Smooth muscle cell (in vitro differentiated cells): ENCODE data around the gene TECPR2. TPM values are rescaled to one million over a fixed set of nuclear protein-coding genes. Genes with fewer than 3 reads are reported as not detected.
"Not testable (repeated sequence)": the region's sequence is repeated elsewhere in the genome, so short reads cannot be mapped to it uniquely, and the experiment has no call there.

Source experiments
- DNase-seq: peaks from one replicate; lab custom pipeline; 2025; ENCODE audit not compliant: unreplicated experiment; lab: John Stamatoyannopoulos, UW
- H2AFZ ChIP-seq: fragments of 200-600 bp; sonication (generic); 2 replicates; pipeline ENCODE4 v1.6.0; 2016; ENCODE audit warnings: antibody characterized with exemption, low read depth, mild to moderate bottlenecking
- H3F3A ChIP-seq: fragments of 200-600 bp; sonication (generic); 2 replicates; pipeline ENCODE4 v1.6.0; 2017; ENCODE audit warnings: antibody characterized with exemption, low read depth
- H3K27ac ChIP-seq: fragments of 200-600 bp; sonication (generic); 2 replicates; pipeline ENCODE4 v1.5.1; 2016; ENCODE audit warnings: low read depth, mild to moderate bottlenecking
- H3K27me3 ChIP-seq: fragments of 200-600 bp; sonication (generic); 2 replicates; pipeline ENCODE4 v1.6.1; 2016; ENCODE audit warnings: low read depth, mild to moderate bottlenecking
- H3K36me3 ChIP-seq: fragments of 200-600 bp; sonication (generic); 2 replicates; pipeline ENCODE4 v1.5.1; 2016; ENCODE audit warnings: low read depth
- H3K4me1 ChIP-seq: fragments of 200-600 bp; sonication (generic); 2 replicates; pipeline ENCODE4 v1.5.1; 2016; ENCODE audit warnings: low read depth
- H3K4me2 ChIP-seq: fragments of 200-600 bp; sonication (generic); 2 replicates; pipeline ENCODE4 v1.6.0; 2016; ENCODE audit warnings: mild to moderate bottlenecking
- H3K4me3 ChIP-seq: fragments of 200-600 bp; sonication (generic); 2 replicates; pipeline ENCODE4 v1.5.1; 2016; ENCODE audit warnings: mild to moderate bottlenecking
- H3K79me2 ChIP-seq: fragments of 200-600 bp; sonication (generic); 2 replicates; pipeline ENCODE4 v1.6.0; 2016; ENCODE audit warnings: low read depth, mild to moderate bottlenecking
- H3K9ac ChIP-seq: fragments of 200-600 bp; sonication (generic); 2 replicates; pipeline ENCODE4 v1.6.0; 2016; ENCODE audit warnings: low read depth
- H3K9me3 ChIP-seq: fragments of 200-600 bp; sonication (generic); replicated peaks from 2 replicates; pipeline ENCODE4 v1.5.1; 2016; ENCODE audit warnings: low read depth
- H4K20me1 ChIP-seq: fragments of 200-600 bp; sonication (generic); 2 replicates; pipeline ENCODE4 v1.6.0; 2016; ENCODE audit warnings: low read depth
- CTCF ChIP-seq: fragments of 200-600 bp; sonication (generic); IDR thresholded peaks from 2 replicates; pipeline ENCODE4 v1.5.1; 2017; ENCODE audit warnings: borderline replicate concordance, mild to moderate bottlenecking, antibody characterized with exemption; ENCODE audit not compliant: insufficient read depth, poor library complexity, severe bottlenecking
- WGBS: methylation state at CpG from one replicate; pipeline ENCODE4 v1.1.7; 2016; ENCODE audit warnings: low lambda C conversion rate; 5-methylcytosine and 5-hydroxymethylcytosine counted together
- polyA plus RNA-seq: library from polyadenylated mRNA; unstranded; fragments of >200 nt; fragmentation: Nextera tagmentation; extraction: Ambion mirVana; gene quantifications from 2 replicates; pipeline ENCODE4 v1.2.1, GENCODE V29; 2016
- total RNA-seq: library from RNA; depleted of rRNA; stranded (reverse); fragments of >200 nt; gene quantifications from 2 replicates; pipeline ENCODE4 v1.2.3, GENCODE V29; 2014

Gene TECPR2
- total and polyA plus RNA-seq, 2 experiments from 2014 or later = 11.0 to 12.2 TPM

GRCh38 chr14:102345232-102345631 is 17.5 kb upstream of the TECPR2 start:
- WGBS = 98% methylated on average over 3 of the region's 3 CpGs
- H4K20me1 ChIP-seq = no peaks in the 10 kb centered on the region
- H3K4me3 ChIP-seq = no peak overlapping the region
- H3K27me3 ChIP-seq = no peaks in the 10 kb centered on the region
- H3K27ac ChIP-seq = no peak overlapping the region
- no peaks in the 10 kb centered on the region for H3K9me3 ChIP-seq
- no peak for TF ChIP-seq CTCF
- DNase-seq = no peak
- peaks cover 12% of the 10 kb centered on the region for H3K36me3 ChIP-seq
- H3K79me2 ChIP-seq = no peaks in the 10 kb centered on the region
- H3K4me1 ChIP-seq = no peaks in the 10 kb centered on the region
- H3K4me2 ChIP-seq = no peak overlapping the region
- H2AFZ ChIP-seq = no peak overlapping the region
- no peaks in the 10 kb centered on the region for H3F3A ChIP-seq
- no peak overlapping the region for H3K9ac ChIP-seq

DNA sequence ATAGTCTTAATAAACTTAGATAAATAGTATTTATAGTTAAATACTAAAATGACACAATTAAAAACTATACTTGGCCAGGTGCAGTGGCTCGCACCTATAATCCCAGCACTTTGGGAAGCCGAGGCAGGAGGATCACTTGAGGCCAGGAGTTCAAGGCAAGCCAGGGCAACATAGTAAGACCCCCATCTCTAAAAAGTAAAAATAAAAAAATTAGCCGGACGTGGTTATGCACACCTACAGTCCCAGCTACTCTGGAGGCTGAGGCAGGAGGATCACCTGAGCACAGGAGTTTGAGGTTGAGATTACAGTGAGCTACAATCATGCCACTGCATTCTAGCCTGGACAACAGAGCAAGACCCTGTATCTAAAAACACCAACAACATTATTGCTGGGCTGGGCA is 16.1 kb upstream of the TECPR2 start:
- peaks cover 12% of the 10 kb centered on the region for H3K36me3 ChIP-seq
- H3K9me3 ChIP-seq = no peaks in the 10 kb centered on the region
- no peak for DNase-seq
- no peaks in the 10 kb centered on the region for H4K20me1 ChIP-seq
- H3K27me3 ChIP-seq = no peaks in the 10 kb centered on the region
- H3K9ac ChIP-seq = no peak overlapping the region
- H3K4me1 ChIP-seq = no peaks in the 10 kb centered on the region
- no peak overlapping the region for H2AFZ ChIP-seq
- H3K27ac ChIP-seq = no peak overlapping the region
- H3F3A ChIP-seq = no peaks in the 10 kb centered on the region
- H3K4me2 ChIP-seq = no peak overlapping the region
- 94% methylated on average over 4 of the region's 4 CpGs for WGBS
- H3K79me2 ChIP-seq = no peaks in the 10 kb centered on the region
- TF ChIP-seq CTCF = no peak
- H3K4me3 ChIP-seq = no peak overlapping the region

DNA sequence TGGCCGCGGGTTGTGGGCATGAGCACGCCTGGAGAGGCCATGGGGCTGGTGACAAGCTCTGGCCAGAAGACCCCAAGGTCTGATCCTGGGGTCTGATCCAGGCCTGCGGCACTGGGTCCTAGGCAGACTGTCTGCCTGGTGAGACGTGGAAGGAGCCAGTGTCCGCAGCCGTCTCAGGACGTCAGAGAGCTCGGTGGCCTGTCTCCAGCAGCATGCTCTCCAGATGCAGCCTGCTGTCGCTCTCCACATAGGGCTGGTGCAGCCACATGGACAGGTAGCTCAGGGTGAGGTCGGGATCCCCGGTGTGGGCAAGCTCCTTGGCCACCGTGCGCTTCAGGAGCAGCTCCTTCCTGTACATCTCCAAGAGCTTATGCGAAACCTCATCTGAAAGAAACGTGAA is 14.4 kb upstream of the TECPR2 start:
- WGBS = 93% methylated on average over 16 of the region's 16 CpGs
- no peak for TF ChIP-seq CTCF
- no peaks in the 10 kb centered on the region for H4K20me1 ChIP-seq

DNA sequence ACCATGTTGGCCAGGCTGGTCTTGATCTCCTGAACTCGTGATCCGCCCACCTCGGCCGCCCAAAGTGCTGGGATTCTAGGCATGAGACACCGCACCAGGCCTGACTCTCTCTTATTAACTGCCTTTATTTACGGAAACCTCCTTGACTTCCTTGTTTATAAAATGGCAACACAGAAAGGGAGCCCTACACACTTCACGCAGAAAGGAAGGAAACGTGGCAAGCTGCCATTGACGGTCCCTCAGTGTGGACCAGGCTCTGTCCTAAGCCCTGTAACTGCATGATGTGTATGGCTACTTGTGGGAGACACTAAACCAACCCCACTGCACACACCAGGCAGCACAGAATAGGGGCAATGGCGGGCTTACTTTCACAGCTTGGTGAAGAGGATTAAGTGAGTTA is 11.7 kb upstream of the TECPR2 start:
- WGBS = 100% methylated on average over 10 of the region's 10 CpGs
- Histone ChIP-seq H4K20me1 (no peaks in the 10 kb centered on the region), H3K4me1 (no peaks in the 10 kb centered on the region), H3K9me3 (no peaks in the 10 kb centered on the region), H3F3A (no peaks in the 10 kb centered on the region), H3K27ac (no peak overlapping the region), H3K4me2 (no peak overlapping the region), H3K79me2 (no peaks in the 10 kb centered on the region), H3K36me3 (peaks cover 12% of the 10 kb centered on the region), H3K4me3 (no peak overlapping the region), H3K9ac (no peak overlapping the region), H3K27me3 (no peaks in the 10 kb centered on the region), H2AFZ (no peak overlapping the region)
- TF ChIP-seq CTCF = no peak
- no peak for DNase-seq

More for the DNA sequence above, 14.4 kb upstream of the TECPR2 start:
- Histone ChIP-seq H3K4me2 (no peak overlapping the region), H3K27ac (no peak overlapping the region), H3K9ac (no peak overlapping the region), H3K9me3 (no peaks in the 10 kb centered on the region), H3K36me3 (peaks cover 12% of the 10 kb centered on the region), H3K4me1 (no peaks in the 10 kb centered on the region), H3K27me3 (no peaks in the 10 kb centered on the region), H2AFZ (no peak overlapping the region), H3F3A (no peaks in the 10 kb centered on the region), H3K79me2 (no peaks in the 10 kb centered on the region), H3K4me3 (no peak overlapping the region)
- DNase-seq = no peak

DNA sequence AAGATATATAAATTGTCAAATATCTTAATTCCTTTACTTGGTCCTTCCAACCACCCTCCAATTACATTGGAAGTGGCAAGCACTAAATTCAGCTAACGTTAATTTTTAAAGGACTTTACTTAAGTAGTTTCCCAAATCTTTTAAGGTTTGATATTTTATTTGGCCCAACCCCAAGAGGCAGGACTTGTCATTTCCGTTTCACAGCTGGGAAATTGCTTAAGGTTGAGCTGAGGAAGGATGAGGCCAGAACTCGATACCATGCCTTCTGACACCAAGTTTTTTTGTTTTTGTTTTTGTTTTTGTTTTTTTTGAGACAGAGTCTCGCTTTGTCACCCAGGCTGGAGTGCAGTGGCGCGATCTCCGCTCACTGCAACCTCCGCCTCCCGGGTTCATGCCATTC is 11.1 kb upstream of the TECPR2 start:
- not testable (repeated sequence) for H3K4me3 ChIP-seq, H4K20me1 ChIP-seq, H3K79me2 ChIP-seq, H3K9me3 ChIP-seq, H3K27ac ChIP-seq, H3K4me2 ChIP-seq, H2AFZ ChIP-seq, H3K9ac ChIP-seq, H3K27me3 ChIP-seq, DNase-seq, H3K4me1 ChIP-seq, H3F3A ChIP-seq
- H3K36me3 ChIP-seq = peaks cover 12% of the 10 kb centered on the region
- WGBS = 94% methylated on average over 9 of the region's 9 CpGs
